ENCODE measurements around the gene NLGN4X.

GRCh38 chrX:6071731-6072130 lies 156.9 kb downstream of the NLGN4X start:
- TF ChIP-seq POLR2A (IDR thresholded peaks at IDR 0.05) (no peak), CTCF (IDR thresholded peaks at IDR 0.05) (no peak), POLR2AphosphoS5 (IDR thresholded peaks at IDR 0.05) (no peak), EP300 (IDR thresholded peaks at IDR 0.05) (no peak)

All from upper lobe of left lung (tissue), 4 donors.